ENCODE results near the gene PLAC8.
"Not testable (repeated sequence)": the region's sequence is repeated elsewhere in the genome, so short reads cannot be mapped to it uniquely, and the experiment has no call there.

The PLAC8 gene

GRCh38 chr4:83062739-83063138, 51.8 kb downstream of the PLAC8 start:
- no peak for DNase-seq

GRCh38 chr4:83054928-83055327, 59.6 kb downstream of the PLAC8 start:
- DNase-seq, result no peak

- DNase-seq, result not testable (repeated sequence)
Measured at GRCh38 chr4:83048781-83049180, 65.7 kb downstream of the PLAC8 start.

- no peak for DNase-seq
Measured at GRCh38 chr4:83046693-83047473, 67.6 kb downstream of the PLAC8 start.

- no peak for DNase-seq
Measured at GRCh38 chr4:83043801-83044407, 70.6 kb downstream of the PLAC8 start.

GRCh38 chr4:83043157-83043556, 71.4 kb downstream of the PLAC8 start:
- DNase-seq, result not testable (repeated sequence)

- no peak for DNase-seq
Measured at GRCh38 chr4:83040269-83040668, 74.3 kb downstream of the PLAC8 start.
